Right ventricle myocardium inferior (tissue), 1 donor: Measurements from ENCODE around the gene NGRN. TPM values are rescaled to one million over a fixed set of nuclear protein-coding genes. Genes with fewer than 3 reads are reported as not detected.
"Not testable (repeated sequence)": the region's sequence is repeated elsewhere in the genome, so short reads cannot be mapped to it uniquely, and the experiment has no call there.

Experiments
- ATAC-seq: fragments of 200-7000 bp; cut with Tn5 transposase; one replicate; pipeline ENCODE4 v1.9.1; 2020; ENCODE audit warnings: mild to moderate bottlenecking, moderate library complexity
- DNase-seq: peaks from one replicate; pipeline ENCODE4 v3.0.0; 2021; ENCODE audit errors: missing footprints
- intact Hi-C: fragments of 100-400 bp; cut with DNase I; formaldehyde crosslinking; loops from one replicate; pipeline ENCODE4 v1.11.0; 2022
- total RNA-seq: library from RNA; stranded (reverse); fragmentation: NEBNext Ultra II Directional; extraction: Animal tissue kit (Norgen Biotek cat#: 25700); gene quantifications from one replicate; pipeline ENCODE4 v1.2.1, GENCODE V29; 2021
- donor health status: DM: no; HTN: yes; CAD: no; lungs with severe emphysema.

Gene NGRN
- total RNA-seq, 1 donor from 2014 or later = 122 TPM

DNA sequence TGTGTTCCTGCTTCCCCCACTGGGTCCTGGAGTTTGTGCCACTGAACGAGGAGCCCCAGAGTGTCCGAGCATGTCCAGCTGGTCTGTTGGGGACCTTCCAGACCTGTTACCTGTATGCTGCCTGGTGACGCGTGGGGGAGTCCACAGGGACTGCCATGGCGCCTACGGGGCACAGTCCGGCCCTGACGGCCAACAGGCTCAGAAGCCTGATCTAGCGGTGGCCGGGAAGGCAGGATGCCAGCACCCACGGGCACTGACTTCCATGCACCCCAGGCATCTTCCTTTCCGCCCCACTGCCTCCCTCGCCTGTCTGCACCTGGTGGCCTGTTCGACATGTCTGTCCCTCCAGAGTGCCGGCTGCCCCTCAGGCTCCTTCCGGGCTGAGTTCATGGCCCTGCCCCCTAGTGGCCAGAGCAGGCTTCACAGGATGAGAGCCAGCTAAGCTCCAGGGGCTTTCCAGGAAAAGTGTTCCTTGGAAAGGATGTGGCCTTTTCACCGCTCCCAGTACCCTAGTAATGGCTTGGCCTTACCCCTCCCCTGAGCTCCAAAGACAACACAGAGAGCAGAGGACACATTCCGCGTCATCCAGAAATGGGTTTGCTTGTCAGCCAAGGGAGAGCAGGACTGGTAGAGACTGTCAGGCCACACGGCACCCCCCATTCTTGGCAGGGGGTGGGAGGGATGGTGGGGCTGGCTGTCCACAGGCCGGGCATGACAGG is 35.7 kb downstream of the NGRN start:
- ATAC-seq = peak; percentile 69
- intact Hi-C loops = no loop called here
- DNase-seq = peak; percentile 82

DNA sequence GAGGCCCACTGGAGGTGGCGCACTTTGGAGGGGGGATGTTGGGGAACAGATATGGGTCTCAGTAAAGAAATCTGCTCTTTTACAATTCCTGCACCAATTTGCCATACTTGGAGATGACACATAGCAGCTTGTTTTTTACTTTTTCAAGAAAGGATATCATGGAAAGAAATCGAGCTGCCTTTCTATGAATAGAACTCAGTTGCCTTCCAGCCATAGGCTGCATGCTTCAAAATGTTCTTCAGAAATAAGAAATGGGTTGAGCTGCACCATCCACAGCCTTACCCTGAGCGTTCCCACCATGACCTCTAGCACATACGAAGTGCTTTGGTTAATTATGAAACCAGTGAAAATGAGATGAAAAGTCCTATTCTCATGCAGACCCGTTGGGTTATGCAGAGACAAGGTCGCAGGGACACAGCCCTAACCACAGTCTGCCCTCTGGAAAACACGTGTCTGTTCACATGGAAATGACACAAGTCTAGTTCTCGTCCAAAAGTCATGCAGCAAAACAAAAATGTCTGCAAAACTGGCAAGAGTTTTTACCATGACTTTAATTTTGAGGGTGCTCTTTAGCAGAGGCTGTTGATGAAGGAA is 36.3 kb downstream of the NGRN start:
- DNase-seq = no peak
- no peak for ATAC-seq
- intact Hi-C loops = no loop called here

DNA sequence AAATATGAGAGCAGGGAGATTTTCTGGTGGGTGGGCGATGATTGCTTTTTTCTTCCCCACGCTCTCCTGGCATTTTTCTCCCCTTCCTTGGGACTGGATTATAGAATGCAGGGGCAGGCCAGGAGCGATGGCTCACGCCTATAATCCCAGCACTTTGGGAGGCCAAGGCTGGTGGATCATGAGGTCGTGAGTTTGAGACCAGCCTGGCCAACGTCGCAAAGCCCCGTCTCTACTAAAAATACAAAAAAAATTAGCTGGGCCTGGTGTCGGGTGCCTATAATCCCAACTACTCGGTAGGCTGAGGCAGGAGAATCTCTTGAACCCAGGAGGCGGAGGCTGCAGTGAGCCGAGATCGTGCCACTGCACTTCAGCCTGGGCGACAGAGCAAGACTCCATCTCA is 39.9 kb downstream of the NGRN start:
- ATAC-seq, intact Hi-C loops, DNase-seq: not testable (repeated sequence)

DNA sequence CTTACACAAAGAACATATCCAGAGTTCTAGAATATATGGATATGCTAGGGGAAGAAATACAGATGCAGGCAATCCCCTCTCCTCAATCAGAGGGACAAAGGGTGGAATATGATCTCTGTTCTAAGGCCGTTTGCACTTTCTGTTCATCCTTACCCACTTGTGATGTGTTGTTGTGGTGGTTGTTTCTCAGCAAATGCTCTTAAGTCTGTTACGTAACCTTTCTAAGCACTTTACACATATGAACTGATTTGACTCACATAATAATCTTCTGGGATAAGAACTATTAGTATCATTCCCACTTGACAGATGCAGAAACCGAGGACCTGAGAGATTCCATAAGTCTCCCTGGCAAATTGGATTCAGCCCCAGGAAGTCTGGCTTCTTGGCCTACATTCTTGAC is 40.5 kb downstream of the NGRN start:
- intact Hi-C loops = no loop called here
- no peak for ATAC-seq
- DNase-seq = no peak

DNA sequence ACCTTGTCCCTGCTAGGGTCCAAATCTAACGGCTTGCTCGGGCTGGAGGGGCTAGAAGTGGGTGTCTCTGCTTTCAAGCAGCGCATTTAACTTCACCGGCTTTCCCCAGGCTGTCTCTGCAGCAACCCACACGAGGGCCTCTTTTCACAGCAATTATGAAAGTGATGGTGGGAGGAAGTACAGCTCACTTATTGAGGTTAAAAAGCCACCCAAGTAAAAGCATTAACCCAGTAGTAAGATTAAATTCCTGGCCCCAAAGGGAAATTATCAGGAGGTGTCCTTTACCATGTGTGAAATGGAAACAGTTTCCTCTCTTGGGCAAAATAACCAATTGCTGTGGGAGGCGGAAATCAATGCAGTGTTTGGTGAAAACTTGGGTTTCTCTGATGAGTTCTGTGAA is 41.1 kb downstream of the NGRN start:
- intact Hi-C loops = no loop called here
- ATAC-seq (no peak), DNase-seq (no peak)

DNA sequence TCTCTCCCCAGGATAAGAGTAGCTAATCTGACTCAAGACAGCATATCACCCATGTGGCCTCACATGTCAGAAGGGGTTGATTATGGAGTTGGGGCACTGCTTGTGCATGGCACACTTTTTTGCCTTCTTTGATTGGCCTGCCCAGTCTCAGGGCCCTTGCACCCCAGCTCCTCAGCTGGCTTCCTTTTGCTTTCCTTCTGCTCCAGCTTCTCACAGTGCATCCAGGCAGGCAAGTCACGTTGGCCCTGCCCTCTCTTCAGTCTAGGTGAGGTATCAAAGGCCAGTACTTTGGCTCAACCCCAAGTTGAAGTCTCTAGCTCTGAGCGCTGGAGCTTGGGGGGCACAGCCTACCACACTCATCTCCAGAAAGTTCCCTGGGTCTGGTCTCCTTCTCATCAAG is 42.2 kb downstream of the NGRN start:
- intact Hi-C loops = no loop called here
- no peak for ATAC-seq
- DNase-seq = no peak

DNA sequence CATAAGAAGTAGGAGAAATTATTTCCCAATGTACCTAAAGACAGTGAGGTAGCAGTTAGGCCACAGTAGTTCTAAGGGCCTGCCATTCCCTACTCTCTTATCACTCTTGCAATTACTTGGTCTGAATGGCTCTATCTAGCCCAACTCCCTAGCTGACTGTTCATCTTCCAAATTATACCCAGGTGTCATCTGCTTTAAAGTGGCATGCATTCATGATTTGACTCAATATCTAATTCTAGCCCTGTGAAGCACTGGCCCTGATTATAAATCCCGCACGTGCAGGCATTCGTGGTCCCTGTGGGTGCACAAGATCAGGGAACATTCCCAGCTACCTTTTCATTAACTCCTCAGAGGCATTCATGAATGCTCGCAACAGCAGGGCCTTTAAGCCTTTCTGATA is 43.5 kb downstream of the NGRN start:
- DNase-seq = no peak
- ATAC-seq = no peak
- intact Hi-C loops = no loop called here

DNA sequence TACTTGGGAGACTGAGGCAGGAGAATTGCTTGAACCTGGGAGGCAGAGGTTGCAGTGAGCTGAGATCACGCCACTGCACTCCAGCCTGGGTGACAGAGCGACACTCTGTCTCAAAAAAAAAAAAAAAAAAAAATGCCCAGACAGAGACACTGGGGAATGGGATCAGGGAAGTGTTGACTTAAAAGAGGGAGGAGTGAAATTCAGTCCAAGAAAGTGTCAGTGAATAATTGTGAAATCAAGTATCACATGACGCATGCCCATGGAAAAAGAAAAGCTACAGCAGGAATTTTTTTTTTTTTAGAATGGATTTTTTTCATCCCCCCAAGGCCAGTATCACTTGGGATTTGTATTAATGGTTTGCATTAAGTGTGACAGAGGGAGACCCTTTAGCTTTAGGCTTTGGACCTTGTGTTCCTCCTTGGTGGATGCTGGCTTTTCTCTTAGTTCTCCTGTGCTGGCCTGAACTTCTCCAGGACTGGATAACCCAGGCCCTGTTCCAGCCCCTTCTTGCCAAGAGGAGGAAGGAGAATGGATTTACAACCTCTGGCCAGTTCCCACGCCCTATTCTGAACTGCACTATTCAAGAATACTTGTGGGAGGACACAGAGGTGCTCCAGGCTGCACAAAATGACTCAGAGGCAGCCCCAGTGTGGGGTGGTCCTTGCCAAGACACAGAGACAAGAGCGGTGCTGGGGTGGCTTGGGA is 50.0 kb downstream of the NGRN start:
- DNase-seq = peak; percentile 72
- intact Hi-C loops = no loop called here

DNA sequence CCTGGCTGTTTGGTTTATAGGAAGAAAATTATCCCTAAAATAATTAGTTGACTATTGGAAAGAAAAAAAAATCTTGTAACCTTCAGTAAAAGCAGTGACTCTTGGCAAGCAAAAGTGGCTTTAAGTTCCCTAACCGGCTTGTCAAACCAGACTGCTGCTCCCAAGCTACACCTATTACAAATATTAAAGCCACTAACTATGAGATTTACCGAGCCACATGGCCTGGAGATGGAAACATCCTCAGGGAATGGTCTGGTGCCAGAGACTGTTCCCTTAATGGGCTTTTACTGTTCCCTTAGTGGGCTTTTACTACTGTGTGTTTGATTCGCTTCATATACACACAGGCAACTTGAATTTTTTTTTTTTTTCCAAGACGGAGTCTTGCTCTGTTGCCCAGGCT is 50.7 kb downstream of the NGRN start:
- ATAC-seq (no peak), DNase-seq (no peak)
- intact Hi-C loops = no loop called here

More for the DNA sequence above, 50.0 kb downstream of the NGRN start:
- ATAC-seq = peak; percentile 94

DNA sequence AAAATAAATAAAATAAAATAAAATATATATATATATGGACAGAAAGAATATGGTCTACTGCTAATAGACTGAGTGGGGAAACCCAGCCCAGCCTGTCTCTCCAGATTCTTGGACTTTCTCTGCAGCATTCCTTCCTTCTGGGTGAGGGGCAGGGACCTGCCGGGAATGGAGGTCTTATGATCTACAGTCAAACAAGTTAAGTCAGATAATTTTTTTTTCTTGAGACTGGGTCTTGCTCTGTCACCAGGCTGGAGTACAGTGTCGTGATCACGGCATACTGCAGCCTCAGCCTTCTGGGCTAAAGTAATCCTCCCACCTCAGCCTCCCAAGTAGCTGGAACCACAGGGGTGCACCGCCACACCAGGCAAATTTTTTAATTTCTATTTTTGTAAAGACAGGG is 53.1 kb downstream of the NGRN start:
- no peak for ATAC-seq
- intact Hi-C loops = no loop called here
- no peak for DNase-seq

DNA sequence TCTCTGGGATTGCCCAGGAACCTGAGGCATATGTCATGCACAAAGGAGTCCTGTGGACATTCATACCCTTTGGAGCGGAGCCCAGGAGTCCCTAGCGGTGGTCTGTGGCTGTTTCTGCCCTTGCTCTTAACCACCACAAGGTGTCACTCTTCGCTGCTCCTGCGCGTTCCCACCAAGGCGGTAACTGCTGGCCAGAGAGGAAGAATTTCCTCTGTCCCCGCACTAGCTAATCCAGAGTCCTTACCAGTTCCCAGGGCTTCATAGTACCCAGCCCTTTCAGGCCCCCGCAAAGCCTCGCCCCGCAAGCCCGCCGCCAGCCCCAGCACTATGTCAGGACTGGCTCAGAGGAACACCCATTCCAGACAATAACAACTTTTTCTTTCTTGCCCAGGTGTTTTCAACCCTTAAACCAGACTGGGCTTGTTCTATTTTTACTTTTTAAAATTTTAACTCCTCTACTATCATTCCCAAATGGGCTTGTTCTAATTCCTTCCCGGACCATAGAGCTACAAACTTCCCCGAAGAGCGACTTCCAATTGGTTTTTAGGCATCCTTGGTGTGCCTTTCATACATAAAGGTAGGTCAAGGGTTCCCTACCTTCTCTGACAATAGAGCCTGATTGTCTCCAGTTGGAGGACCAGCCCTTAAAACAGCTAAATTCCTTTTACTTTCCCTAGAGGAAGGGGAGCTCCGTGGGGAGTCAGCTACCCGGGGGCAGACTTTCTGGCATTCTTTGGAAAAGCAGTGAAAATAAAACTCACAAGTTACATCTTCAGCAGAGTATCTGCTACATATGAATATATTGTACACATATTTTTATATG is 54.8 kb downstream of the NGRN start:
- intact Hi-C loops = loop anchor here (1.0 to 10.0 kb wide), 4 partner anchors 42 to 372 kb away; no protein-coding TSS in a partner anchor
- ATAC-seq (peak; percentile 82), DNase-seq (peak; percentile 87)

DNA sequence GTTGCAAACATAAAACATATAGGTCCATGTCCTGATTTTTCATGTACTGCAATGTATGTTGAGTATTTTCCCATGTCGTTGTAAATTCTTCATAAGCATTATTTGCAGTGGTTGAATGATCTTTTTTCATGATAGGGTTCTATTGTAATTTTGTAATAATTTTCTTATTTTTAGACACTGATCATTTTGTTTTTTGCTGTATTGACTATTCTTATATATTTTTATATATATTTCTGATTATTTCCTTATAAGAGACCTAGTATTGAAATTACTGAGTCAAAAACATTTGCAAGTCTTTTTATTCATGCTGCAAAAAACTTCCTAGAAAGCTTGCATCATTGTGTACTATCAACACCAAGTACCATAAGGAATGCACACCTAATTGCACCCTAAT is 55.4 kb downstream of the NGRN start:
- ATAC-seq = no peak
- intact Hi-C loops = loop anchor here (1.0 to 10.0 kb wide), 4 partner anchors 41 to 371 kb away; no protein-coding TSS in a partner anchor
- no peak for DNase-seq

Other genes starting within 250 kb of the NGRN start
- gene IDH2, start 163.2 kb upstream of the NGRN start, total RNA-seq = 1,173 TPM
- 27.7 TPM for gene SEMA4B, start 64.3 kb upstream of the NGRN start, total RNA-seq
- 73.2 TPM for gene CIB1, start 31.7 kb upstream of the NGRN start, total RNA-seq
- 9.8 TPM for gene GDPGP1, start 31.5 kb upstream of the NGRN start, total RNA-seq
- gene TTLL13, start 16.1 kb upstream of the NGRN start, total RNA-seq = not detected
- gene ZNF774, start 86.6 kb downstream of the NGRN start, total RNA-seq = 4.6 TPM
- gene IQGAP1, start 122.6 kb downstream of the NGRN start, total RNA-seq = 47.6 TPM